DMS 273 (cell line): ENCODE data around the gene SLC22A3.

ENCODE experiments used
- DNase-seq: peaks from one replicate; lab custom pipeline; 2025; ENCODE audit not compliant: unreplicated experiment; lab: John Stamatoyannopoulos, UW

Gene SLC22A3

GRCh38 chr6:160412993-160413392 lies 64.8 kb downstream of the SLC22A3 start:
- DNase-seq: no peak

GRCh38 chr6:160417146-160417545 lies 69.0 kb downstream of the SLC22A3 start:
- DNase-seq: no peak

GRCh38 chr6:160417550-160417949 lies 69.4 kb downstream of the SLC22A3 start:
- no peak for DNase-seq

- no peak for DNase-seq
These were observed 70.2 kb downstream of the SLC22A3 start for GRCh38 chr6:160418370-160418769.

- DNase-seq: no peak
These were observed 71.3 kb downstream of the SLC22A3 start for GRCh38 chr6:160419488-160419887.

GRCh38 chr6:160420253-160420968 lies 72.2 kb downstream of the SLC22A3 start:
- DNase-seq: no peak

- DNase-seq: no peak
These were observed 72.9 kb downstream of the SLC22A3 start for GRCh38 chr6:160420969-160421556.

- no peak for DNase-seq
These were observed 73.7 kb downstream of the SLC22A3 start for GRCh38 chr6:160421854-160422253.

GRCh38 chr6:160424256-160424655 lies 76.1 kb downstream of the SLC22A3 start:
- DNase-seq: no peak

- DNase-seq: no peak
These were observed 78.0 kb downstream of the SLC22A3 start for GRCh38 chr6:160426136-160426535.

- DNase-seq: peak; percentile 46
These were observed 79.3 kb downstream of the SLC22A3 start for GRCh38 chr6:160427312-160428068.

- peak; percentile 55 for DNase-seq
These were observed 79.9 kb downstream of the SLC22A3 start for GRCh38 chr6:160428069-160428430.

GRCh38 chr6:160428818-160429619 lies 80.8 kb downstream of the SLC22A3 start:
- DNase-seq: no peak

GRCh38 chr6:160429620-160429895 lies 81.4 kb downstream of the SLC22A3 start:
- no peak for DNase-seq

GRCh38 chr6:160430203-160430602 lies 82.0 kb downstream of the SLC22A3 start:
- no peak for DNase-seq

GRCh38 chr6:160430751-160431150 lies 82.6 kb downstream of the SLC22A3 start:
- DNase-seq: no peak

GRCh38 chr6:160431226-160431625 lies 83.0 kb downstream of the SLC22A3 start:
- no peak for DNase-seq

- no peak for DNase-seq
These were observed 83.7 kb downstream of the SLC22A3 start for GRCh38 chr6:160431791-160432404.

GRCh38 chr6:160435935-160436334 lies 87.8 kb downstream of the SLC22A3 start:
- DNase-seq: no peak

GRCh38 chr6:160437154-160437553 lies 89.0 kb downstream of the SLC22A3 start:
- no peak for DNase-seq

- DNase-seq: no peak
These were observed 89.6 kb downstream of the SLC22A3 start for GRCh38 chr6:160437775-160438174.
